HepG2 (cell line): ENCODE results near the gene FAM53C. TPM values are rescaled to one million over a fixed set of nuclear protein-coding genes. Genes with fewer than 3 reads are reported as not detected.
A peak's percentile ranks its signal among the peaks of the same experiment; 100 is the strongest.

Experiments used
- ASH2L ChIP-seq: fragments of 300-600, 200-600 bp; sonication (generic); IDR thresholded peaks from 2 replicates; pipeline ENCODE4 v1.7.0; 2017; ENCODE audit warnings: low read depth, mild to moderate bottlenecking, moderate library complexity, mixed read lengths, low read length; ENCODE audit not compliant: insufficient read length
- CREM ChIP-seq, 2 experiments: sonication (generic) in 1 of 2; formaldehyde crosslinking in 1 of 2; IDR thresholded peaks; 2 replicates each; pipeline versions ENCODE4 v1.4.0 to v1.6.1; 2016 to 2020; ENCODE audit warnings: antibody characterized with exemption in 1 of 2, mild to moderate bottlenecking in 1 of 2, missing genetic modification reagents in 1 of 2
- HDAC1 ChIP-seq: sonication (generic); formaldehyde crosslinking; IDR thresholded peaks from 2 replicates; pipeline ENCODE4 v1.5.1; 2020; ENCODE audit warnings: mild to moderate bottlenecking, missing genetic modification reagents
- JUN ChIP-seq: sonication (generic); formaldehyde crosslinking; IDR thresholded peaks from 2 replicates; pipeline ENCODE4 v1.4.0; 2020; ENCODE audit warnings: mild to moderate bottlenecking, missing genetic modification reagents
- KLF11 ChIP-seq: IDR thresholded peaks from 2 replicates; pipeline ENCODE4 v1.6.1; 2016; ENCODE audit warnings: missing compliant biosample characterization
- KLF12 ChIP-seq: sonication (generic); formaldehyde crosslinking; IDR thresholded peaks from 2 replicates; pipeline ENCODE4 v1.4.0; 2020; ENCODE audit warnings: missing genetic modification reagents, borderline replicate concordance
- PLRG1 ChIP-seq: fragments of 450-650 bp; conservative IDR thresholded peaks from 2 replicates; pipeline ENCODE4 v1.6.1; 2016
- SCMH1 ChIP-seq: sonication (generic); formaldehyde crosslinking; IDR thresholded peaks from 2 replicates; pipeline ENCODE4 v1.9.0; 2021; ENCODE audit warnings: missing genetic modification reagents, mild to moderate bottlenecking, borderline replicate concordance
- SNAI1 ChIP-seq: sonication (generic); formaldehyde crosslinking; IDR thresholded peaks from 2 replicates; pipeline ENCODE4 v1.5.0; 2020; ENCODE audit warnings: mild to moderate bottlenecking, missing genetic modification reagents, borderline replicate concordance
- SP1 ChIP-seq, 2 experiments: fragments of 450-650 bp in 1 of 2; sonication (generic) in 1 of 2; formaldehyde crosslinking in 1 of 2; IDR thresholded peaks; 2 replicates each; pipeline versions ENCODE4 v1.4.0 to v1.6.1; 2016 to 2020; ENCODE audit warnings: missing genetic modification reagents in 1 of 2
- ZNF567 ChIP-seq: sonication (generic); formaldehyde crosslinking; IDR thresholded peaks from 2 replicates; pipeline ENCODE4 v1.8.1; 2023; ENCODE audit warnings: mild to moderate bottlenecking, missing genetic modification reagents, borderline replicate concordance
- ZNF773 ChIP-seq: sonication (generic); formaldehyde crosslinking; IDR thresholded peaks from 2 replicates; pipeline ENCODE4 v1.4.0; 2020; ENCODE audit warnings: missing genetic modification reagents, borderline replicate concordance
- ZNF878 ChIP-seq: sonication (generic); formaldehyde crosslinking; IDR thresholded peaks from 2 replicates; pipeline ENCODE4 v1.8.1; 2023; ENCODE audit warnings: mild to moderate bottlenecking, missing genetic modification reagents, moderate library complexity
- ZSCAN20 ChIP-seq: sonication (generic); formaldehyde crosslinking; IDR thresholded peaks from 2 replicates; pipeline ENCODE4 v1.4.0; 2020; ENCODE audit warnings: missing genetic modification reagents, mild to moderate bottlenecking, borderline replicate concordance
- ZZZ3 ChIP-seq: sonication (generic); formaldehyde crosslinking; IDR thresholded peaks from 2 replicates; pipeline ENCODE4 v1.4.0; 2020; ENCODE audit warnings: missing genetic modification reagents, mild to moderate bottlenecking, borderline replicate concordance
- polyA plus RNA-seq, 8 experiments: library from polyadenylated mRNA; depleted of rRNA in 3 of 8; stranded (reverse) in 7 of 8; unstranded in 1 of 8; fragments of >200 nt; fragmentation: Illumina TruSeq in 4 of 8; extraction: Trizol in 4 of 8; gene quantifications; 2 replicates each; pipeline versions ENCODE4 v1.2.1 to v1.2.3, GENCODE V29; 2011 to 2016; ENCODE audit warnings: low read depth in 4 of 8, missing spikeins in 1 of 8, mixed read lengths in 1 of 8; ENCODE audit not compliant: insufficient read depth in 1 of 8
- total RNA-seq, 5 experiments: library from RNA; depleted of rRNA; stranded (reverse); fragments of >200 nt; fragmentation: Illumina TruSeq; extraction: Trizol; gene quantifications; 2 replicates each; pipeline ENCODE4 v1.2.3, GENCODE V29; 2016; ENCODE audit warnings: low read depth in 1 of 5
- TF ChIP-seq, protein P1 (sequence below): sonication (generic); formaldehyde crosslinking; IDR thresholded peaks from 2 replicates; pipeline ENCODE4 v1.4.0; 2020; ENCODE audit warnings: mild to moderate bottlenecking, missing genetic modification reagents
- TF ChIP-seq, protein P2 (sequence below): sonication (generic); formaldehyde crosslinking; IDR thresholded peaks from 2 replicates; pipeline ENCODE4 v1.4.0; 2020; ENCODE audit warnings: missing genetic modification reagents
- TF ChIP-seq, protein P3 (sequence below): sonication (generic); formaldehyde crosslinking; IDR thresholded peaks from 2 replicates; pipeline ENCODE4 v1.4.0; 2020; ENCODE audit warnings: missing genetic modification reagents
- TF ChIP-seq, protein P4 (sequence below): sonication (generic); formaldehyde crosslinking; IDR thresholded peaks from 2 replicates; pipeline ENCODE4 v1.4.0; 2020; ENCODE audit warnings: missing genetic modification reagents

Gene FAM53C
- total and polyA plus RNA-seq, 2 of the 13 experiments (the other 11 are each of a cell fraction or from before 2014, with no cell fraction given) = 26.9 to 30.1 TPM

DNA sequence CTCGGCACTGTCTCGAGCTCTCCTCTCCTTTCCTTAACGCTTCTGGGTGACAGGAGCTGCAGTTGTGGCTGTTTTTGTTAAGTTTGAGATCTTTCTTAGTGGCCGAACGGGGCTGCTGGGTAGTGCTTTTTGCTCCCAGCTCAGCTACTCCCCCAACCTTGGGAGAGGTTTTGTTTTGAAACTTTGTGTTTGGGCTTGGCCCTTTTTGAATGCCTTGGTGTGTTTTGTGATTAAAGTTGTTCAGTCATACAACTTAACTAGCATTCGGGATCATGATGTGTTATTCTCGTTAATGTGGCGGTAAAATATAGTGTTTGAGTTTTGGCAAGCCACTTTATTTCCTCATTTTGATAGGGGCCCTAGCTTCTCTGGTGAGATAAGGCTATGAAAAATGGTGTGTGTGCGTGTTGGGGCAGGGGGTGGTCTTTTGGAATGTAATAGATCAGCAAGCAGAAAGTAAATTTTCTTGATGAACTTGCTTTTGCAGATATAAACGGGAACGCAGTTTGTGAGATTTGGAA is 15.6 kb downstream of the FAM53C start (continued):
- TF ChIP-seq ZNF878 (CRISPR knock-in tag) = no peak
- TF ChIP-seq SNAI1 (CRISPR knock-in tag) = 0 out of 2 replicates have a peak, but pooled peaks have one; percentile 57
- no peak for TF ChIP-seq ZSCAN20 (CRISPR knock-in tag)
- no peak for TF ChIP-seq KLF11 (CRISPR knock-in tag)
- no peak for TF ChIP-seq ZNF773 (CRISPR knock-in tag)
- TF ChIP-seq ZZZ3 (CRISPR knock-in tag) = no peak
- 0 out of 2 replicates have a peak, but pooled peaks have one; percentile 8 for TF ChIP-seq HDAC1 (CRISPR knock-in tag)
- TF ChIP-seq ASH2L = peak; percentile 24
- no peak for TF ChIP-seq PLRG1
- TF ChIP-seq, protein P1, sequence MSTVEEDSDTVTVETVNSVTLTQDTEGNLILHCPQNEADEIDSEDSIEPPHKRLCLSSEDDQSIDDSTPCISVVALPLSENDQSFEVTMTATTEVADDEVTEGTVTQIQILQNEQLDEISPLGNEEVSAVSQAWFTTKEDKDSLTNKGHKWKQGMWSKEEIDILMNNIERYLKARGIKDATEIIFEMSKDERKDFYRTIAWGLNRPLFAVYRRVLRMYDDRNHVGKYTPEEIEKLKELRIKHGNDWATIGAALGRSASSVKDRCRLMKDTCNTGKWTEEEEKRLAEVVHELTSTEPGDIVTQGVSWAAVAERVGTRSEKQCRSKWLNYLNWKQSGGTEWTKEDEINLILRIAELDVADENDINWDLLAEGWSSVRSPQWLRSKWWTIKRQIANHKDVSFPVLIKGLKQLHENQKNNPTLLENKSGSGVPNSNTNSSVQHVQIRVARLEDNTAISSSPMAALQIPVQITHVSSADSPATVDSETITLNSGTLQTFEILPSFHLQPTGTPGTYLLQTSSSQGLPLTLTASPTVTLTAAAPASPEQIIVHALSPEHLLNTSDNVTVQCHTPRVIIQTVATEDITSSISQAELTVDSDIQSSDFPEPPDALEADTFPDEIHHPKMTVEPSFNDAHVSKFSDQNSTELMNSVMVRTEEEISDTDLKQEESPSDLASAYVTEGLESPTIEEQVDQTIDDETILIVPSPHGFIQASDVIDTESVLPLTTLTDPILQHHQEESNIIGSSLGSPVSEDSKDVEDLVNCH (CRISPR knock-in tag) = no peak
- no peak for TF ChIP-seq SP1 (IDR thresholded peaks at IDR 0.05)
- no peak for TF ChIP-seq SP1 (CRISPR knock-in tag; IDR thresholded peaks at IDR 0.05)
- TF ChIP-seq, protein P2, sequence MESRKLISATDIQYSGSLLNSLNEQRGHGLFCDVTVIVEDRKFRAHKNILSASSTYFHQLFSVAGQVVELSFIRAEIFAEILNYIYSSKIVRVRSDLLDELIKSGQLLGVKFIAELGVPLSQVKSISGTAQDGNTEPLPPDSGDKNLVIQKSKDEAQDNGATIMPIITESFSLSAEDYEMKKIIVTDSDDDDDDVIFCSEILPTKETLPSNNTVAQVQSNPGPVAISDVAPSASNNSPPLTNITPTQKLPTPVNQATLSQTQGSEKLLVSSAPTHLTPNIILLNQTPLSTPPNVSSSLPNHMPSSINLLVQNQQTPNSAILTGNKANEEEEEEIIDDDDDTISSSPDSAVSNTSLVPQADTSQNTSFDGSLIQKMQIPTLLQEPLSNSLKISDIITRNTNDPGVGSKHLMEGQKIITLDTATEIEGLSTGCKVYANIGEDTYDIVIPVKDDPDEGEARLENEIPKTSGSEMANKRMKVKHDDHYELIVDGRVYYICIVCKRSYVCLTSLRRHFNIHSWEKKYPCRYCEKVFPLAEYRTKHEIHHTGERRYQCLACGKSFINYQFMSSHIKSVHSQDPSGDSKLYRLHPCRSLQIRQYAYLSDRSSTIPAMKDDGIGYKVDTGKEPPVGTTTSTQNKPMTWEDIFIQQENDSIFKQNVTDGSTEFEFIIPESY = no peak
- TF ChIP-seq JUN (CRISPR knock-in tag) = no peak
- TF ChIP-seq, protein P3, sequence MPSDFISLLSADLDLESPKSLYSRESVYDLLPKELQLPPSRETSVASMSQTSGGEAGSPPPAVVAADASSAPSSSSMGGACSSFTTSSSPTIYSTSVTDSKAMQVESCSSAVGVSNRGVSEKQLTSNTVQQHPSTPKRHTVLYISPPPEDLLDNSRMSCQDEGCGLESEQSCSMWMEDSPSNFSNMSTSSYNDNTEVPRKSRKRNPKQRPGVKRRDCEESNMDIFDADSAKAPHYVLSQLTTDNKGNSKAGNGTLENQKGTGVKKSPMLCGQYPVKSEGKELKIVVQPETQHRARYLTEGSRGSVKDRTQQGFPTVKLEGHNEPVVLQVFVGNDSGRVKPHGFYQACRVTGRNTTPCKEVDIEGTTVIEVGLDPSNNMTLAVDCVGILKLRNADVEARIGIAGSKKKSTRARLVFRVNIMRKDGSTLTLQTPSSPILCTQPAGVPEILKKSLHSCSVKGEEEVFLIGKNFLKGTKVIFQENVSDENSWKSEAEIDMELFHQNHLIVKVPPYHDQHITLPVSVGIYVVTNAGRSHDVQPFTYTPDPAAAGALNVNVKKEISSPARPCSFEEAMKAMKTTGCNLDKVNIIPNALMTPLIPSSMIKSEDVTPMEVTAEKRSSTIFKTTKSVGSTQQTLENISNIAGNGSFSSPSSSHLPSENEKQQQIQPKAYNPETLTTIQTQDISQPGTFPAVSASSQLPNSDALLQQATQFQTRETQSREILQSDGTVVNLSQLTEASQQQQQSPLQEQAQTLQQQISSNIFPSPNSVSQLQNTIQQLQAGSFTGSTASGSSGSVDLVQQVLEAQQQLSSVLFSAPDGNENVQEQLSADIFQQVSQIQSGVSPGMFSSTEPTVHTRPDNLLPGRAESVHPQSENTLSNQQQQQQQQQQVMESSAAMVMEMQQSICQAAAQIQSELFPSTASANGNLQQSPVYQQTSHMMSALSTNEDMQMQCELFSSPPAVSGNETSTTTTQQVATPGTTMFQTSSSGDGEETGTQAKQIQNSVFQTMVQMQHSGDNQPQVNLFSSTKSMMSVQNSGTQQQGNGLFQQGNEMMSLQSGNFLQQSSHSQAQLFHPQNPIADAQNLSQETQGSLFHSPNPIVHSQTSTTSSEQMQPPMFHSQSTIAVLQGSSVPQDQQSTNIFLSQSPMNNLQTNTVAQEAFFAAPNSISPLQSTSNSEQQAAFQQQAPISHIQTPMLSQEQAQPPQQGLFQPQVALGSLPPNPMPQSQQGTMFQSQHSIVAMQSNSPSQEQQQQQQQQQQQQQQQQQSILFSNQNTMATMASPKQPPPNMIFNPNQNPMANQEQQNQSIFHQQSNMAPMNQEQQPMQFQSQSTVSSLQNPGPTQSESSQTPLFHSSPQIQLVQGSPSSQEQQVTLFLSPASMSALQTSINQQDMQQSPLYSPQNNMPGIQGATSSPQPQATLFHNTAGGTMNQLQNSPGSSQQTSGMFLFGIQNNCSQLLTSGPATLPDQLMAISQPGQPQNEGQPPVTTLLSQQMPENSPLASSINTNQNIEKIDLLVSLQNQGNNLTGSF = no peak
- TF ChIP-seq CREM (IDR thresholded peaks at IDR 0.05) = no peak
- no peak for TF ChIP-seq CREM (CRISPR knock-in tag; IDR thresholded peaks at IDR 0.05)
- TF ChIP-seq, protein P4, sequence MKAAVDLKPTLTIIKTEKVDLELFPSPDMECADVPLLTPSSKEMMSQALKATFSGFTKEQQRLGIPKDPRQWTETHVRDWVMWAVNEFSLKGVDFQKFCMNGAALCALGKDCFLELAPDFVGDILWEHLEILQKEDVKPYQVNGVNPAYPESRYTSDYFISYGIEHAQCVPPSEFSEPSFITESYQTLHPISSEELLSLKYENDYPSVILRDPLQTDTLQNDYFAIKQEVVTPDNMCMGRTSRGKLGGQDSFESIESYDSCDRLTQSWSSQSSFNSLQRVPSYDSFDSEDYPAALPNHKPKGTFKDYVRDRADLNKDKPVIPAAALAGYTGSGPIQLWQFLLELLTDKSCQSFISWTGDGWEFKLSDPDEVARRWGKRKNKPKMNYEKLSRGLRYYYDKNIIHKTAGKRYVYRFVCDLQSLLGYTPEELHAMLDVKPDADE (CRISPR knock-in tag) = no peak
- no peak; the same call in 1 of the 2 replicates for TF ChIP-seq KLF12
- no peak for TF ChIP-seq SCMH1 (CRISPR knock-in tag)
- no peak for TF ChIP-seq ZNF567 (CRISPR knock-in tag)
